ENCODE results near the gene IFITM2.
A peak's percentile ranks its signal among the peaks of the same experiment; 100 is the strongest.
"Not testable (repeated sequence)": the region's sequence is repeated elsewhere in the genome, so short reads cannot be mapped to it uniquely, and the experiment has no call there.

The IFITM2 gene

DNA sequence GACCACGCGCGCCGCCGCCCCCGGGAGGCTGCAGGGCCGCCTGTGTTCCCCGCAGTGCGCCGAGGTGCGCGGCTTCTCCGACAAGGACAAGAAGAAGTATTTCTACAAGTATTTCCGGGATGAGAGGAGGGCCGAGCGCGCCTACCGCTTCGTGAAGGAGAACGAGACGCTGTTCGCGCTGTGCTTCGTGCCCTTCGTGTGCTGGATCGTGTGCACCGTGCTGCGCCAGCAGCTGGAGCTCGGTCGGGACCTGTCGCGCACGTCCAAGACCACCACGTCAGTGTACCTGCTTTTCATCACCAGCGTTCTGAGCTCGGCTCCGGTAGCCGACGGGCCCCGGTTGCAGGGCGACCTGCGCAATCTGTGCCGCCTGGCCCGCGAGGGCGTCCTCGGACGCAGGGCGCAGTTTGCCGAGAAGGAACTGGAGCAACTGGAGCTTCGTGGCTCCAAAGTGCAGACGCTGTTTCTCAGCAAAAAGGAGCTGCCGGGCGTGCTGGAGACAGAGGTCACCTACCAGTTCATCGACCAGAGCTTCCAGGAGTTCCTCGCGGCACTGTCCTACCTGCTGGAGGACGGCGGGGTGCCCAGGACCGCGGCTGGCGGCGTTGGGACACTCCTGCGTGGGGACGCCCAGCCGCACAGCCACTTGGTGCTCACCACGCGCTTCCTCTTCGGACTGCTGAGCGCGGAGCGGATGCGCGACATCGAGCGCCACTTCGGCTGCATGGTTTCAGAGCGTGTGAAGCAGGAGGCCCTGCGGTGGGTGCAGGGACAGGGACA lies 26.7 kb upstream of the IFITM2 start:
- FAIRE-seq: no peak
- DNase-seq (ENCODE audit: insufficient read length, low spot score): no peak

DNA sequence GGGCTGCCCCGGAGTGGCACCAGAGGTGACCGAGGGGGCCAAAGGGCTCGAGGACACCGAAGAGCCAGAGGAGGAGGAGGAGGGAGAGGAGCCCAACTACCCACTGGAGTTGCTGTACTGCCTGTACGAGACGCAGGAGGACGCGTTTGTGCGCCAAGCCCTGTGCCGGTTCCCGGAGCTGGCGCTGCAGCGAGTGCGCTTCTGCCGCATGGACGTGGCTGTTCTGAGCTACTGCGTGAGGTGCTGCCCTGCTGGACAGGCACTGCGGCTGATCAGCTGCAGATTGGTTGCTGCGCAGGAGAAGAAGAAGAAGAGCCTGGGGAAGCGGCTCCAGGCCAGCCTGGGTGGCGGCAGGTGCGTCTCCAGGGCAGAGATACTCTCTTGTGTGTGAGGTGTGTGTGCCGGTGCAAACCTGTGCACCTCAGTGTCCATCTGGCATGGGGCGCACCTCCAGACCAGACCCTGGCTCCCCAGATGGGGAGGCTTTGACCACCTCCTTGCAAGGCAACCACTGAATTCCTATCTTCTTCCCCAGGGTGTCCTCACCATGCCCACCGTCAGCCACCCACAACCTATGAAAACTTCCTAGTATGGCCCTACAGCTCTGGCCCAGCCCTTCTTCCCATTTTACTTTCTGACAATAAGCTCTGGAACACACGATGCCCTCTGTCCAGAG lies 26.0 kb upstream of the IFITM2 start:
- DNase-seq (ENCODE audit: insufficient read length, low spot score) (no peak), FAIRE-seq (no peak)

DNA sequence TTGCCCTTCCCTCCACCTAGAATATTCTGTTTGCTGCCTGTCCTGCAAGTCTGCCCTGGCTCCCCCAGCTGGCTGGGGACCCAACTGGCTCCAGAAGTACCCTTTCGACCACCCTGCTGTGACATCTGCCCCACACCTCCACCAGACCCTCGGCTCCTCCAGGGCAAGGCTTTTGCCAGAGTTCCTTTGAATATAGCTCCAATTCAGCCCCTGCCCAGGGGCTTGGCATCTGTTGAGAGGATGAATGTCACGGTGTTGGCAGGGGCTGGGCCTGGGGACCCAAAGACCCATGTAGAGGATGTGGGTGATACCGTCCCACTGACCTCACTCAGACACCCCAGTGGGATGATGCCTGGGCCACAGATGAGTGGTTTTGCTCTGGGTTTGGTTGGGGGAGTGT lies 25.4 kb upstream of the IFITM2 start:
- DNase-seq (ENCODE audit: insufficient read length, low spot score) (no peak), FAIRE-seq (no peak)

DNA sequence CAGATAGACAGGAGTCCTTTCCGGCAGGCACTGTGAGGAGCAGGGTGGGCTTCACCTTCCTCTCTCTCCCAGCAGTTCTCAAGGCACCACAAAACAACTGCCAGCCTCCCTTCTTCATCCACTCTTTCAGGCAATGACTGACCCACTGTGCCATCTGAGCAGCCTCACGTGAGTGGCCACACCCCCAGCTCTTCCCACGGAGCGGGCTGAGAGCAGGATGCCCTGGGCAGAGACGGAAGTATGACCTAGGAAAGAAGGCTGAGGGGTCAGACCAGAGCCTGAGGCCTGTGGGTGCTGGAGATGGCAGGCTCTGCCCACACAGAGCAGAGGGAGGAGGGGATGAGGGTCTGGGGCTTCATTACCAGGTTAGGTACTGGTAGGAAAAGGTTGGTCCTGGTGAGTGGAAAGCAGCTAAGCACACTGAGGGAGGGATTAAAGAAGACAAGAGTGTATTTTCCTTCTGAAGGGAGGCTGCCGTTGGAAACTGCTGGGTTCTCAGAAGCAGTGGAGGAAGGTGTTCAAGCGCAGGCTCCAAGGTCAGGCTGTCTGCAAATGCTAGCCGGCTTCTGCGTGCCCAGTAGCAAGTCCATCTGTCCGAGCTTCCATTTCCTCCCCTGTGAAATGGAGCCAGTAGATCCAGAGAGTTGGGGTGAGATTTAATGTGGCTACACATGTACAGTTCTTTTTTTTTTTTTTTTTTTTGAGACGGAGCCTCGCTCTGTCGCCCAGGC lies 24.8 kb upstream of the IFITM2 start:
- DNase-seq (ENCODE audit: insufficient read length, low spot score) (no peak), FAIRE-seq (no peak)

DNA sequence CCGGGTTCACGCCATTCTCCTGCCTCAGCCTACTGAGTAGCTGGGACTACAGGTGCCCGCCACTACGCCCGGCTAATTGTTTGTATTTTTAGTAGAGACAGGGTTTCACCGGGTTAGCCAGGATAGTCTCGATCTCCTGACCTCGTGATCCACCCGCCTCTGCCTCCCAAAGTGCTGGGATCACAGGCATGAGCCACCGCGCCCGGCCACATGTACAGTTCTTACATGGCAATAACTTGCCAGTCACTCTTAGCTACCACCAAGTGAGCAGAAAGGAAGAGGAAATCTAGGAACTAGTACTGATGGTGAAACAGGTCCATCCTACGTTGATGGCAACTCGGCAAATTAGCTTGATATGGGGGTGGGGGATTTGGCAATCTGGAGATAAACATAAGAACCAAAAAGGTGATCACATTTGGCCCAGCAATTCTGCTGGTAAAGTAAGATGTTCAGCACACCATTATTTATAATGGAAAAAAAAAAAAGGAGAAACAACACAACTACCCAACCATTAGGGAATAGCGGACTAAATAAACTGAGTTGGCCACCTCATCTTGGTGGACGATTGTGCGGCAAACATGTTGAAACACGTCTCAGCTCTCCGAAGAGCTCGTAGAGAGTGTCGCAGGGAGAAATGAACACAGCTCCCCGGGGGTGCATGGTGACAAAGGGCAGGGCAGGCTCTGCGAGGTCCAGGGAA lies 24.1 kb upstream of the IFITM2 start:
- no peak for DNase-seq (ENCODE audit: insufficient read length, low spot score)
- FAIRE-seq: no peak

DNA sequence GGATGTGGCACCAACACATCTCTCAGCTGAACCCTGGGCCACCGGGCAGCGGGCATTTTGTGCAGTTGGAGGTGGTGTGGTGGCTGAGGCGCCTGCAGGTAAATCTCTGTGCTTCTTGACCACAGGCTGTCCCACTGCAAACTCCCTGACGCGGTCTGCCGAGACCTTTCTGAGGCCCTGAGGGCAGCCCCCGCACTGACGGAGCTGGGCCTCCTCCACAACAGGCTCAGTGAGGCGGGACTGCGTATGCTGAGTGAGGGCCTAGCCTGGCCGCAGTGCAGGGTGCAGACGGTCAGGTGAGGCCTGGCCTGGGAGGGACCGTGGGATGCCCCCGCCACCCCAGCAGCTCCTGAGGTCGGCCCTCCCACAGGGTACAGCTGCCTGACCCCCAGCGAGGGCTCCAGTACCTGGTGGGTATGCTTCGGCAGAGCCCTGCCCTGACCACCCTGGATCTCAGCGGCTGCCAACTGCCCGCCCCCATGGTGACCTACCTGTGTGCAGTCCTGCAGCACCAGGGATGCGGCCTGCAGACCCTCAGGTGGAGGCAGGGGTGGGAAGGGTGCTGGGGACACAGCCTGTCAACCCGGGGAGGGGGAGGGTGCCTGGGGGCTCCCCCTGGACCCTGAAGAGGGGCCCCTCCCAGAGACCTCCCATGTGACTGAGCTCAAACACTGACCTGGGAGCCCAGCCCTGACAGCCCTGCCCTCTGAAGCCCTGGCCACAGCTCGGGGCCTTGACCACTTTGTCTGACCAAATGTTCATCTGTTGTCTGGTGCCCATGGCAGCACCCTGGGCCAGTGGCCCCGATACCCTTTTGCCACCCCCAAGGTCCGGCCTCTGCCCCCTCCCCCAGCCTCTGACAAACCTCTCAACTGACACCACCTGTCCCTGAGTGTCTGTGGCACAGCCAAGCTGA lies 23.3 kb upstream of the IFITM2 start:
- FAIRE-seq (no peak), DNase-seq (ENCODE audit: insufficient read length, low spot score) (no peak)

DNA sequence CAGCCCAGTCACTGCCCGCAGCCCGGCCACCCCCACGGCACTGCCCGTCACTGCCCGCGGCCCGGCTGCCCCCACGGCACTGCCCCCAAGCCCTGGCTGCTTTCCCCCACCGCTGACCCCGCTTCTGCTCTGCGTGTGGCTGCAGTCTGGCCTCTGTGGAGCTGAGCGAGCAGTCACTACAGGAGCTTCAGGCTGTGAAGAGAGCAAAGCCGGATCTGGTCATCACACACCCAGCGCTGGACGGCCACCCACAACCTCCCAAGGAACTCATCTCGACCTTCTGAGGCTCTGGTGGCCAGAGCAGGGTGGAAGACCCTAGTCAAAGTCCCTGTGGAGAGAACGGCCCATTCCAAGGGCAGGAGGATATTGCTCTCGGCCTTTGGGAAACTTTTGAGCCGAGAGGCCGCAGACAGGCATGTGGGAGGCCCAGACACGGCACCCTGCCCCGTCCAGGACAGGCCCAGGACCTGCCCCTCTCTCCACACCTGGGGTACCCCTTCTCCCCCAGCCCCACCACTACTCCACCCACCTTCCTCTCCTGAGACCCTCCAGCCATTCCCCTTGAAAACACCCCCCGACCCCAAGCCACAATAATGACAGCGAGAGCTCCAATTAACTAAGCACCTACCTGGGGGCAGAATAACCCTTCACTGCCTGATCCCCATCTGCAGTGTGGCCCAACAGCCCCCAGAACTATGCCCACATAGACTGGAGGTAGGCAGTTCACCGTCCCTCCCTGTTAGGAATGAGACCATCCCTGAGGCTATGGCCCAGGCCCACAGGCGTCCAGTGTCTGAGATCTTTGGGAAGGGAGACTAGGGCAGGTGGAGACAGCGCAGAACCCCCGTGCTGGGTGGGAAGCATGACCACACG lies 22.4 kb upstream of the IFITM2 start:
- DNase-seq (ENCODE audit: insufficient read length, low spot score) (peak; percentile 10), FAIRE-seq (no peak)

DNA sequence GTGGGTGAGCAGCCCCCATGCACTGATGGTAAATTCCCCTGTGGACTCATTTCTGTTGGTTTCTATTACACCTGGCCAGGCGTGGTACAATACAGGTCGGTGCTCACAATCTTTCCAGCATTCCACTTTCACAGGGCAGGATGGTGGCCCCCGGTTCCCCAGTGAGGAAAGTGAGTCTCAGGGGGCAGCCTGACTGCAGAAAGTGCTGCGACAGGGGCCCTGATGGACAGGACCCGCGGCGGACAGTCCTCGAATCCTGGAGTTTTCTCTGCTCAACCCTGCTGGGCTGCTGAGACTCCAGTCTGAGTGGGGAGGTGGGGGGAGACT lies 21.8 kb upstream of the IFITM2 start:
- FAIRE-seq: no peak
- DNase-seq (ENCODE audit: insufficient read length, low spot score): peak; percentile 10

DNA sequence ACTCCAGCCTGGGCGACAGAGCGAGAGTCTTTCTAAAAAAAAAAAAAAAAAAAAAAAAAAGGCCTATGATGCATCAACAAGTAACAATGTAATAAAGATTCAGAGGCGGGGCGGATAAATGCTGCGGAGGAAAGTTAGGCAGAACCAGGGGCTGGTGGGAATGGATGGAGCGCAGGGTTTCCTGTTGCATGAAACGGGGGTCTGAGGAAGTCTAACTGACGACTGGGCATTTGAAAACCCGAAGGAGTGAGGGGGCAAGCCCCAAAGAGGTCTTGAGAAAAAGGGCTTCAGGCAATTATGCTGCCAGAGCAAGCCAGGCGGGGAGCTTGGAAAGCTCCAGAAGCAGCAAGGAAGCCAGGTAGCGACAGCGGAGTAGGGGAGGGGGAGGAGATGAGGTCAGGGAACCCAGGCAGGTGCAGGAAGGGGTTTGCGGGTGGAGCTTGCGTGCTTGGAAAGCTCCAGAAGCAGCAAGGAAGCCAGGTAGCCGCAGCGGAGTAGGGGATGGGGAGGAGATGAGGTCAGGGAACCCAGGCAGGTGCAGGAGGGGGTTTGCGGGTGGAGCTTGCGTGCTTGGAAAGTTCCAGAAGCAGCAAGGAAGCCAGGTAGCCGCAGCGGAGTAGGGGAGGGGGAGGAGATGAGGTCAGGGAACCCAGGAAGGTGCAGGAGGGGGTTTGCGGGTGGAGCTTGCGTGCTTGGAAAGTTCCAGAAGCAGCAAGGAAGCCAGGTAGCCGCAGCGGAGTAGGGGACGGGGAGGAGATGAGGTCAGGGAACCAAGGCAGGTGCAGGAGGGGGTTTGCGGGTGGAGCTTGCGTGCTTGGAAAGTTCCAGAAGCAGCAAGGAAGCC lies 20.4 kb upstream of the IFITM2 start:
- FAIRE-seq; DNase-seq (ENCODE audit: insufficient read length, low spot score): not testable (repeated sequence)

DNA sequence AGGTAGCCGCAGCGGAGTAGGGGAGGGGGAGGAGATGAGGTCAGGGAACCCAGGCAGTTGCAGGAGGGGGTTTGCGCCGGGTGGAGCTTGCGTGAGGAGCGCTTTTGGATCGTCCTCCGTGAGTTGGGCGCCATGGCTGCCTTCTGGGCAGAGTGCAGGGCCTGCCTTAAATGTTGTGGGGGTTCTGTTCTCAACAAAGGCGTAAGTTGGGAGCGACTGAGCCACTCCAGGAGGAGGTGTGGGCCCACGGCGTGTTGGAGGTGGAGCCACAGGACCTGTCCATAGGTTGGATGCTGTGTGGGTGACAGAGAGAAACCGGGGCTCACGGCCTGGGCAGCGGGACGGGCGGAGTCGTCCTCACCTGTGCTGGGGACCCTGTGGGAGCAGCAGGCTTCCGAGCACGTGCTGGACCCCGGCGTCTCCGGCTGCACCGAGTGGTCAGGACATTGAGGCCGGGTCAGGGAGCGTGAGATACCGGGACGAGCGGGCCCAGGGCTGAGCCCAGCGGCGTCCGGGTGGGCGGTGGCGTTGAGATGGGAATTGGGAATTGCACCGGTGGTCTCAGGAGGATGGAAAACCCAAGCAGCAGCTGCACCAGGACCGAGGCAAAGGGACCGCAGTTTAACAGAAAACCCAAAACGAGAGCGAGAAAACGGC lies 19.7 kb upstream of the IFITM2 start:
- FAIRE-seq (no peak), DNase-seq (ENCODE audit: insufficient read length, low spot score) (no peak)

DNA sequence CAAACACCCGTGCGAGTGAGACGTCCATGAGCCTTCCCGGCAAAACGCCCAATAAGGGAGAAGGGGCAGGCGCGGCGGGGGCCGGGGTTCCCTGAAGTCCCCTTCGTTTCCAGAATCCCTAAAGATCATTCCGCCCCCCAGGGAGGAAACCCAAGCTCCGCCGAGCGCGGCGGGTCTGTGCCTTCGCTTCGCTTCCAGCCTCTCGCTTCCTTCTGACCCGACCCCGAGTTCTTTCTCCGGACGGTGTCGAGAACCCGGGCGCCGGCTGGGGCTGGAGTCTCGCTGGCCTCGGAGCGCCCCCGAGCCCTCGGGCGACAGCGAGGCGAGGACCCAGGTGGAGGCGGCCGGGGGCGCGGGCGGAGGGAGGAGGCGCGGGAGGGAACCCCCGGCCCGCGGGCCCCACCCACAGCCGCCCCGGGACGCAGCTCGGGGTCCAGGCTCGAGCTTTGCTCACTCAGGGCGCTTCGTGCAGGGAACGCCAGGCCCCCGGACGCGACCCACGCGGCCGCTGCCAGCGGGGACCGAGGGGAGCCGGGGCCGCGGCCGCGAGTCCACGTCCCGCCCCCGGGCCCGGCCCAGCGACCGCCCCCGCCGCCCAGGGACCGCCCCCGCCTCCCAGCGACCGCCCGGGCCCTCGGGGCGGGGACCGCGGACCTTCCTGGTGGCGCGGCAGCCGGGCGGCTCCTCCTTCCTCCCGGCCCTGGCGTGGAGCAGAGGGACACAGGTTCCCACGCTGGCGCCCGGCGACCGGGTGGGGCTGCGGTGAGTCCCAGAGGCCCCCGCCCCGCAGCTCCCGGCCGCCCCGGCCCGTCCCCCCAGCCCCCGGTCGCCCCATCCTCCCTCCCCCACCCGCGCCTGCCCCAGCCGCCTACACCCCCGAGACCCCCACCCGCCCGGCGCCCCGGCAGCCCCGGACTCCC lies 18.9 kb upstream of the IFITM2 start, which contains the start of gene PGGHG:
PGGHG (plus strand) TSS at position 649 of the 920 bp plus-strand sequence. CDS start 691 bp downstream, outside the sequence.
- peak; percentile 94 for DNase-seq (ENCODE audit: insufficient read length, low spot score)

DNA sequence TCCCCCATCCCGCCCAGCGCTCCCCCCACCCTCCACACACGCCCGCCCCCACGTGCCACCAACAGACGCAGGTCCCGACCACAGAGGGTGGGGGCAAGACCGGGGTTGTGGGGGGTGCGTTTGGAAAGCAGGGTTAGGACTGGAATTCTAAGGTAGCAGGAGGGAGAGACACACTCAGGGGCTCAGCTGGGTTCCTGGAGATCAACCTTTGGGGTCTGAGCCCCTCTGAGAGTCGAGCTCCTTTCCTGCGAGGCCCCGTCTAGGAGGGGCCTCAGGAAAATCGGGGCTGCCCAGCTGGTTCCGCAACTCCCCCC lies 18.3 kb upstream of the IFITM2 start:
- no peak for DNase-seq (ENCODE audit: insufficient read length, low spot score)
- no peak for FAIRE-seq

More for the DNA sequence above, 18.9 kb upstream of the IFITM2 start, which contains the start of gene PGGHG:
- FAIRE-seq: peak; percentile 53

DNA sequence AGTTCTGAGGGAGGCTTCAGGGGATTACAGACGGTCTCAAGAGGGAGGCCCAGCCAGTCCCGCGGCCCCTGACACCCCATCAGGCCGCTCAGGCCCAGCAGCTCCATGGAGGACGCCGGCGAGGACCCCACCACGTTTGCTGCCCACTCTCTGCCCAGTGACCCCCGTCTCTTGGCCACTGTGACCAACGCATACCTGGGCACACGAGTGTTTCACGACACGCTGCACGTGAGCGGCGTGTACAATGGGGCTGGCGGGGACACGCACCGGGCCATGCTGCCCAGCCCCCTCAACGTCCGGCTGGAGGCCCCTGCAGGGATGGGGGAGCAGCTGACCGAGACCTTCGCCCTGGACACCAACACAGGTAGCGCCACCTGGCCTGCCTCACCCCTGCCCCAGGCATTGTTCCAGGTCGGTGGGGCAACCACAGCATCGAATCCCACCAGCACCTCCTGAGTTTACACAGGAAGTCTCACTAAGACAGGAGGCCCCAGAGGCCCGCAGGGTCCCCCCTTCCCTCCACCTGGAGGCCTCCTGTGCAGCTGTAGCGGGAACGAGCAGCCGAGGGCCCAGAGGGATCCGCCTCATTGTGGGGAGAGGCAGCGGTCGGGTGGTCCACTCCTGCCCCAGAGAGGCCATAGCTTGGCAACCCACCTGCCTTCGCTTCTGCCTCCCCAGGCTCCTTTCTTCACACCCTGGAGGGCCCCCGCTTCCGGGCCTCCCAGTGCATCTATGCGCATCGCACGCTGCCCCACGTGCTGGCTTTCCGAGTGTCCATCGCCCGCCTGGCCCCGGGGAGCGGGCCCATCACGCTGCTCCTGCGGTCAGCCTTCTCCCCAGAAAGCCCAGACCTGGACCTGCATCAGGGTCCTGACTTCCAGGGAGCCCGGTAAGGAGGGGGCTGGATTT lies 17.6 kb upstream of the IFITM2 start:
- DNase-seq (ENCODE audit: insufficient read length, low spot score) (no peak), FAIRE-seq (no peak)

DNA sequence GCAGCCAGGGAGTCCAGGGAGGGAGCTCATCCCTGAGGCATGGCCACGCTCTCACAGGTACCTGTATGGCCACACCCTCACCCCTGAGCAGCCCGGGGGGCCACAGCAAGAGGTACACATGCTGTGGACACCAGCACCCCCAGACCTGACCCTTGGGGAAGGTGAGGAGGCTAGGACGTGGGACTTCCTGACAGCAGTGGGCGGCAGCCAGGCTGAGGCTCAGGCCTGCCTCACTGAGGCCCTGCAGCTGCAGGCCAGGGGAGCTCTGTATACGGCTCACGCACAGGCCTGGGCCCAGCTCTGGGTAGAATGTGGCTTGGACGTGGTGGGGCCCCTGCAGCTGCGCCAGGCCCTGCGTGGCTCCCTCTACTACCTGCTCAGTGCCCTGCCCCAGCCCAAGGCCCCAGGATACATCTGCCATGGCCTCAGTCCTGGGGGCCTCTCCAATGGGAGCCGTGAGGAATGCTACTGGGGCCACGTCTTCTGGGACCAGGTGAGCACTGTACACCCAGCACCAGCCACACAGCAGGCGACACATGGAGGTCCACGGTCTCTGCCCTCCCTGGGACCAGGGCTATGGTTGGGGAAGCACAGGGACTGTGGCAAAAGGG lies 16.9 kb upstream of the IFITM2 start:
- no peak for DNase-seq (ENCODE audit: insufficient read length, low spot score)
- FAIRE-seq: no peak

Data from GM19239 (cell line).